Caco-2 (cell line): ENCODE results near the gene BCL7B. TPM values are rescaled to one million over a fixed set of nuclear protein-coding genes. Genes with fewer than 3 reads are reported as not detected.
A peak's percentile ranks its signal among the peaks of the same experiment; 100 is the strongest.

Experiments used
- BruUV-seq: library from RNA; stranded (reverse); fragments of 400-500 nt; replicated peaks from 2 replicates; lab custom pipeline; 2021; lab: Mats Ljungman, UMichigan
- CTCF ChIA-PET: fragments of 300-600 bp; sonication (Branson Sonifier 250); formaldehyde crosslinking; loops from one replicate; lab custom pipeline; 2022; ENCODE audit warnings: antibody characterized with exemption; lab: Charles Lee
- POLR2A ChIA-PET: fragments of 300-600 bp; sonication (Branson Sonifier 250); formaldehyde crosslinking; loops from one replicate; lab custom pipeline; 2022; ENCODE audit warnings: antibody characterized with exemption; lab: Charles Lee
- DNase-seq, 2 experiments: peaks; one replicate each; pipeline versions ENCODE4 v3.0.0 to v3.0.0-alpha.2; 2020 to 2022
- H3K27me3 ChIP-seq: replicated peaks from 2 replicates; pipeline ENCODE4 v1.6.0; 2011; ENCODE audit warnings: low read length; ENCODE audit not compliant: control insufficient read depth, insufficient read depth
- H3K36me3 ChIP-seq: 2 replicates; pipeline ENCODE4 v1.5.1; 2011; ENCODE audit warnings: low read length; ENCODE audit not compliant: control insufficient read depth, insufficient read depth
- H3K4me1 ChIP-seq: fragments of 250-450 bp; sonication (Bioruptor Pico); 2 replicates; pipeline ENCODE4 v1.5.1; 2020; ENCODE audit warnings: mild to moderate bottlenecking
- H3K4me3 ChIP-seq: 2 replicates; pipeline ENCODE4 v1.5.1; 2011; ENCODE audit warnings: low read depth, mild to moderate bottlenecking, control low read depth, low read length
- H3K9me3 ChIP-seq: fragments of 250-450 bp; sonication (Bioruptor Pico); 2 replicates; pipeline ENCODE4 v1.5.1; 2020; ENCODE audit warnings: mild to moderate bottlenecking, moderate library complexity
- H3K27ac Mint-ChIP-seq: one replicate; pipeline ENCODE4 v1.8.0; 2022; ENCODE audit warnings: mixed read lengths; ENCODE audit not compliant: unreplicated experiment
- H3K27me3 Mint-ChIP-seq: one replicate; pipeline ENCODE4 v1.8.0; 2022; ENCODE audit warnings: mixed read lengths; ENCODE audit not compliant: insufficient read depth, unreplicated experiment
- H3K36me3 Mint-ChIP-seq: one replicate; pipeline ENCODE4 v1.8.0; 2022; ENCODE audit warnings: mild to moderate bottlenecking, mixed read lengths; ENCODE audit not compliant: insufficient read depth, unreplicated experiment
- H3K4me1 Mint-ChIP-seq: one replicate; pipeline ENCODE4 v1.8.0; 2022; ENCODE audit warnings: low read depth, mixed read lengths; ENCODE audit not compliant: unreplicated experiment
- H3K4me3 Mint-ChIP-seq: one replicate; pipeline ENCODE4 v1.8.0; 2022; ENCODE audit warnings: mild to moderate bottlenecking, moderate library complexity, mixed read lengths; ENCODE audit not compliant: unreplicated experiment
- H3K9me3 Mint-ChIP-seq: one replicate; pipeline ENCODE4 v1.8.0; 2022; ENCODE audit warnings: mixed read lengths; ENCODE audit not compliant: unreplicated experiment
- CTCF ChIP-seq, 2 experiments: fragments of 200-600 bp in 1 of 2; IDR thresholded peaks; 1 replicate in 1 of 2; 2 replicates in 1 of 2; pipeline versions ENCODE4 v1.5.1 to v1.8.0; 2011 to 2022; ENCODE audit warnings: antibody characterized with exemption in 1 of 2, control low read depth in 1 of 2, inconsistent platforms in 1 of 2, low read depth in 1 of 2, low read length in 1 of 2, mild to moderate bottlenecking in 1 of 2, moderate library complexity in 1 of 2; ENCODE audit not compliant: insufficient read depth in 1 of 2, severe bottlenecking in 1 of 2, unreplicated experiment in 1 of 2
- intact Hi-C: fragments of 100-400 bp; cut with micrococcal nuclease; formaldehyde crosslinking; loops from one replicate; pipeline ENCODE4 v1.10.0; 2022; ENCODE audit not compliant: unreplicated experiment
- total RNA-seq: library from RNA; stranded (reverse); gene quantifications from 2 replicates; pipeline ENCODE4 v1.2.3, GENCODE V29; 2022

Gene BCL7B
- total RNA-seq, 1 experiment from 2014 or later: 74.6 TPM

DNA sequence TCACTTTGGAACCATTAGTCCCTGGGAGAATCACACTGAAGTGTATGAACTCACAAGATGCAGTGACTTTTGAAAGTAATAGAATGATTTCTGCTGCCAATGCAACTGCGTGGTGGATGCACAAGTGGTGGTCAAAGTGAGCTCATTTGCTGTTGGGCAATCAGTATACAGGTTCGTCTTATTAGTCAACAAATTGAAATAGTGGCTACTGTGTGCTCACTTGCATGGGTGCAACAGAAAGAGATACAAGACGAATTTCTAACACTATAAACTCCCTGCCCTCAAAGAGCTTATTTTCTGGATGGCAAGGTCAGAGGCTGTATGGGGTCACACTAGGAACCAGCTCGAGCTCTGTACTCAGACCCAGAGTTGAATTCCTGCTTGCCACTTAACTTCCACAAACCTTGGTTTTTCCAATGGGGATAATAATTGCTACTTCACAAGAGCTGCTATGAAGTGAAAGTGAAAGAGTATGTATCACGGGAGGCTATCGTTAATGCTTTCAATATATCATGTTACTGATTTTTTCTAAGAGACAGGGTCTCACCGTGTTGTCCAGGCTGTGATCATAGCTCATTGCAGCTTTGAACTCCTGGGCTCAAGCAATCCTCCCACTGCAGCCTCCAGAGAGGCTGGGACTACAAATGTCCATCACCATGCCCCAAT is 8.3 kb upstream of the BCL7B start:
- no peaks in the 10 kb centered on the region for H3K27me3 ChIP-seq
- Mint-ChIP-seq H3K27ac (no peak overlapping the region), H3K36me3 (peaks cover 11% of the 10 kb centered on the region), H3K4me3 (no peak overlapping the region), H3K4me1 (peaks cover 7% of the 10 kb centered on the region), H3K27me3 (no peaks in the 10 kb centered on the region), H3K9me3 (no peaks in the 10 kb centered on the region)
- H3K36me3 ChIP-seq: no peaks in the 10 kb centered on the region
- DNase-seq: no peak
- ChIA-PET CTCF (interaction anchor here (1.4 kb wide), 1 partner anchor 9 kb away, joined by 4 read pairs; no protein-coding TSS in a partner anchor), POLR2A (interaction anchor here (0.5 to 1.3 kb wide), 3 partner anchors 9 to 136 kb away, joined by 3 to 7 read pairs (median 3); partner anchors contain the start of gene TBL2)
- TF ChIP-seq CTCF (IDR thresholded peaks at IDR 0.05; ENCODE audit: insufficient read depth in 1 of 2, low read depth in 1 of 2, low read length in 1 of 2, severe bottlenecking in 1 of 2, unreplicated experiment in 1 of 2): no peak
- no peaks in the 10 kb centered on the region for H3K9me3 ChIP-seq
- peaks cover 10% of the 10 kb centered on the region for H3K4me1 ChIP-seq
- no peak overlapping the region for H3K4me3 ChIP-seq
- BruUV-seq: no TSS peak
- intact Hi-C loops: no loop called here

DNA sequence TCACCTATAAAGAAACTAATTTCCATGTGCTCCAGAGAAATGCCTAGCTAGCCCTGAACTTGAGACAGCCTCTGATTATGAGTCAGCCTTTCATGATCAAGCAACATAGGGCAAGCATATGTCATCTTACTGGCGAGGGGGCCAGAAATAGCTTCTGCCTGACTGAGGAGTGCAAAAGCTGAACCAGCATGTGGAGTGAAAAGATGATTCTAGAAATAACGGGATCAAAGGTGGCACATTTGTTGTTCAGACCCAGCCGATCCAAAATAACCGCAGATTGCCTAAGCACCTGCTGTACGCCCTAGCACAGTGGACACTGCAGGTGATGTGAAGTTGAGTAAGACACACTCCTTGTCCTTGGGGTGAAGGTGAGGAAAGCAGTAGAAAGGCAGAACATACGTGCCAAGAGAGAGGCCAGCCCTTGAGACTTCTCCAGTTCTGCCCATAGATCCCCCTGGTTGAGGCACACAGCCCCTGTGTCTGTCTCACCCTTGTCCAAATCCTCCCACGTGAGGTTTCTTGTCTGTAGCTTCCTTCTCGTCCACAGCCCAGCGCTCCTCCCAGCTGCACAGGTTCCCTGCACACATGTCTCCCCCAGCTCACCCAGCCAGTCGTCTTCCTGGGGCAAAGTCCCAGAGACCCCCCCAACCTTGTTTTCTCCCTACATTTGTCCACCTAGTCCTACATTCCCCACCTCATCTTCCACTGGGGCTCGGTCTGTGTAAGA is 2.8 kb upstream of the BCL7B start:
- no peaks in the 10 kb centered on the region for H3K27me3 ChIP-seq
- ChIA-PET CTCF (interaction anchor here (0.5 kb wide), 1 partner anchor 37 kb away, joined by 4 read pairs; no protein-coding TSS in a partner anchor), POLR2A (interaction anchor here (0.5 to 1.1 kb wide), 3 partner anchors 18 to 38 kb away, joined by 3 to 7 read pairs (median 5); partner anchors contain the start of genes BAZ1B and TBL2)
- Mint-ChIP-seq H3K4me1 (peaks cover 15% of the 10 kb centered on the region), H3K4me3 (no peak overlapping the region), H3K27ac (no peak overlapping the region), H3K9me3 (no peaks in the 10 kb centered on the region), H3K27me3 (no peaks in the 10 kb centered on the region), H3K36me3 (peaks cover 29% of the 10 kb centered on the region)
- H3K4me3 ChIP-seq: no peak overlapping the region
- no peak for TF ChIP-seq CTCF (IDR thresholded peaks at IDR 0.05; ENCODE audit: insufficient read depth in 1 of 2, low read depth in 1 of 2, low read length in 1 of 2, severe bottlenecking in 1 of 2, unreplicated experiment in 1 of 2)
- BruUV-seq: no TSS peak
- H3K9me3 ChIP-seq: no peaks in the 10 kb centered on the region
- H3K36me3 ChIP-seq: no peaks in the 10 kb centered on the region
- peaks cover 20% of the 10 kb centered on the region for H3K4me1 ChIP-seq
- no peak for DNase-seq
- intact Hi-C loops: no loop called here

DNA sequence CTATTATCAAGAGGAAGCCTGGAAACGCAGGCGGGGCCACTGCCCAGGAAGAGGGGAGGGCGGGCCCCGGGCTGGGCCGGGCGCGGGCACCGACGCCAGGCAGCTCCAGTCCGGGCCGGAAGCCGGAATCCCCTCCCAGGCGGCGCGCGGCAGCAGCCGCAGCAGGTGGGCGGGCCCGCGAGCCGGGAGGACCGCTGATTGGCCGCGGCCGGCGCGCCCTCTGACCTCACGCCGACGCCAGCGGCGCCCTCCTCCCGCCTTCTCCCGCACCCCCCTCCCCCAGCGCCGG is 438 bp downstream of the BCL7B start:
- peak overlapping the region; percentile 96 for H3K4me3 Mint-ChIP-seq
- Histone ChIP-seq H3K27me3 (no peaks in the 10 kb centered on the region), H3K4me3 (peak overlapping the region; percentile 98), H3K9me3 (no peaks in the 10 kb centered on the region), H3K4me1 (peaks cover 10% of the 10 kb centered on the region; the same call in 1 of the 2 replicates), H3K36me3 (no peaks in the 10 kb centered on the region)
- peak overlapping the region; percentile 99 for H3K27ac Mint-ChIP-seq
- intact Hi-C loops: loop anchor here (1.0 kb wide), 2 partner anchors 21 to 35 kb away; partner anchors contain the start of genes BAZ1B and TBL2
- peaks cover 56% of the 10 kb centered on the region for H3K36me3 Mint-ChIP-seq
- H3K9me3 Mint-ChIP-seq: no peaks in the 10 kb centered on the region
- no TSS peak for BruUV-seq
- H3K4me1 Mint-ChIP-seq: peaks cover 11% of the 10 kb centered on the region
- DNase-seq: peak; percentile 93 to 97
- CTCF ChIA-PET: interaction anchor here (1.2 kb wide), 1 partner anchor 9 kb away, joined by 4 read pairs; no protein-coding TSS in a partner anchor
- POLR2A ChIA-PET: interaction anchor here (0.6 to 1.9 kb wide), 8 partner anchors 10 to 1016 kb away, joined by 3 to 24 read pairs (median 4); partner anchors contain the start of genes BAZ1B and TBL2
- no peaks in the 10 kb centered on the region for H3K27me3 Mint-ChIP-seq
- no peak for TF ChIP-seq CTCF (IDR thresholded peaks at IDR 0.05; ENCODE audit: insufficient read depth in 1 of 2, low read depth in 1 of 2, low read length in 1 of 2, severe bottlenecking in 1 of 2, unreplicated experiment in 1 of 2)
